AG09309 (cell line): Measurements from ENCODE around the gene CCL28.

Source experiments
- DNase-seq: peaks from one replicate; pipeline ENCODE4 v3.0.0-alpha.2; 2010; ENCODE audit warnings: low read depth
- H3K4me3 ChIP-seq: 2 replicates; pipeline ENCODE4 v1.5.1; 2011; ENCODE audit warnings: mild to moderate bottlenecking, low read depth, low read length, moderate library complexity; ENCODE audit not compliant: control insufficient read depth
- CTCF ChIP-seq: IDR thresholded peaks from 2 replicates; pipeline ENCODE4 v1.5.1; 2011; ENCODE audit warnings: mild to moderate bottlenecking, low read depth, low read length, inconsistent platforms; ENCODE audit not compliant: insufficient read depth, control insufficient read depth; ENCODE audit errors: missing control alignments

The CCL28 gene

GRCh38 chr5:43390471-43390870 lies 21.7 kb downstream of the CCL28 start:
- DNase-seq = no peak
- no peak overlapping the region for H3K4me3 ChIP-seq
- no peak for TF ChIP-seq CTCF

GRCh38 chr5:43389679-43390329 lies 22.4 kb downstream of the CCL28 start:
- peak; percentile 79 for TF ChIP-seq CTCF
- peak; percentile 83 for DNase-seq
- H3K4me3 ChIP-seq = no peak overlapping the region

GRCh38 chr5:43386960-43387362 lies 25.2 kb downstream of the CCL28 start:
- TF ChIP-seq CTCF = no peak
- no peak overlapping the region for H3K4me3 ChIP-seq
- DNase-seq = no peak

- TF ChIP-seq CTCF = no peak
- no peak for DNase-seq
- no peak overlapping the region for H3K4me3 ChIP-seq
These were observed 35.6 kb downstream of the CCL28 start for GRCh38 chr5:43376496-43377140.

- no peak for DNase-seq
- H3K4me3 ChIP-seq = no peak overlapping the region
- no peak for TF ChIP-seq CTCF
These were observed 40.4 kb downstream of the CCL28 start for GRCh38 chr5:43371821-43372220.

- DNase-seq = no peak
- no peak for TF ChIP-seq CTCF
- no peak overlapping the region for H3K4me3 ChIP-seq
These were observed 41.8 kb downstream of the CCL28 start for GRCh38 chr5:43370352-43370751.
